GM18511 (cell line): ENCODE results near the gene PTPRK.

ENCODE experiments used
- ATAC-seq: cut with Tn5 transposase; IDR thresholded peaks from one replicate; pipeline ENCODE4 v1.9.1; 2021; ENCODE audit warnings: mild to moderate bottlenecking, moderate library complexity; ENCODE audit not compliant: unreplicated experiment

PTPRK gene

DNA sequence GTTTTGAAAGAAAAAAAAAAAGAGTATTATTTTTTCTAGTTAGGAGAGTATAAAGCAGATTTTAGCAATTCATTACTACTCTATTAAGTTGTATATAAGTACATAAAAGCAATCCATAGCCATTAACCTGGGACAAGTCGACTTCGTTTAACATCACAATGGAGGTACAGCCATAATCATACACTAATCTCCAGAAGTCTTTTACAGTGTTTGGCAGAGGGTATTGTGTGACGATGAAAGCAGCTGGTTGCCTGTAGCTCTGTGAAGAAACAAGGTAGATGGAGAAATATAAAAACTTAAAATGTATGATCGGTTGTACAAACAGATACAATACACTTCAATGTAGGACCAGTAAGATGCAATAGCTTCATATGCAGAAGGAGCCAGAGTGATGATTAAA lies 543.6 kb downstream of the PTPRK start:
- no peak for ATAC-seq

DNA sequence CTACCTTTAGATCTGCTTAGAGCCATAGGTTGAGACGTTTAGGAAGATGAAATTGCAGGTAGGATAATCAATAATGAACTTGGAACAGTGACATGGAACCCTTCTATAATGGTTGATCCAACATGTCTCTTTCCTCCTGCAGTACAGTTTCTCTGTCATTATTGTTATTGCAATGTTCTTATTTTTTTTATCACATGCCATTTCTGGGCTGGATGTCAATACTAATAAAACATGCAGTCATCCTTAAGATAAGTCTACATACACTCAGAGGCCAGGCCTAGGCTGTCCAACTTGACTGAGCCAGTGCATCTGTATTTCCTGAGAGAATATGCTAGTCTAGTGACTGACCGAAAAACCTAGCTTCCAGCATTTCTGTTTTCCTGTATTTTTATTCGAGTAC lies 544.3 kb downstream of the PTPRK start:
- ATAC-seq = no peak

DNA sequence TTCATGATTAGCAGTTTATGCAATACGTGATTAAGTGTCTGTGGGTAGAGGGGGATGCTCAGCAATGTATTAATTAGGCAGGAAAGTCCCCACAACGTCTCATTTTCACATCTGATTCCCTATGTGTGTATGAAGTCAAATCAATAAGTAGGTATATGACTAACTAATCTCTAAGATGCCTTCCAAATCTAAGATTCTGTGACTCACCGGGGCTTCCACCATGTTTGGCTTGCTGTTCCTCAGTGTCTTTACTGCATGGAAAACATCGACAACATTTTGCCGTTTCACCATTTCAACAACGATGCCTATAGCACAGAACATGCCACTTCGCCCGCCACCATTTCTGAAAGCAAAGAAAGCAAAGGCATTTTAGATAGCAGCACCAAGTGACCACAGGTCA lies 547.6 kb downstream of the PTPRK start:
- ATAC-seq = no peak

DNA sequence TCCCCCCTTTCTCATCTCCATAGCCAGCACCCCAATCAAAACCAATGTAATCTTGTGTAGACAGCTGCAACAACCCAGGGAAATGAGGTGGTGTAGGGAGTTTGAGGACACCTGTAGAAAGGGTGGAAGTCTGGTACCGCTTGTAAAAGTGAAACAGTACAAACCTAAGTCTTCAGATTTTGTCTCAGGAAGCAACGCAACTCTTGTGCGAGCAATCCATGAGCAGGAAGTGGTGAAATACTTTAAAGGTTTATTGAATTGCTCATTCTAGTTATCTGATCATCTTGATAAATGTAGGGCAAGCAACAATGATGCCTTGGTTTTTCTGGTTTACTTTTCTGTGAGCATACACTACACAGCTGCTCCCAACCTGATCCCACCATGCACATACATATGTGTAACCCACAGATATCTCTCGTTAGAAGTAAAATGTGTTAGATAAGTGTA lies 548.4 kb downstream of the PTPRK start:
- no peak for ATAC-seq

DNA sequence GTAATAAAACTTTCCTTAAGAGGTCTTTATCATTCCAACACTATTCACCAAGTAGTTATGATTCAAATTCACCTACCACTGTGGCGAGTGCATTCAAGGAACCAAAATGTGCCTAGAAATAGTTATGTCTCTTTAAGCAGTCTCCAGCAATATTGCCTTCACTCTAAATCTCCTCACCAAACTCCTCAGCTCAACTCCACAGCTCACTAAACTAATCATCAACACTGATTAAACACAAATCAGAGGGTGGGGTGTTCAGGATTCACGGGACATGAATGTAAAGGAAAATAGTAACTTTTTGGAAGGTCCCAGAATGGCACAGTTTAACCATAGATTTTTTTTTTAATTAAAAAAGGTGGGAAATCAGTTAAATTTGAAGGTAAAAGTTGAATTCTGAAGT lies 549.0 kb downstream of the PTPRK start:
- ATAC-seq = no peak

DNA sequence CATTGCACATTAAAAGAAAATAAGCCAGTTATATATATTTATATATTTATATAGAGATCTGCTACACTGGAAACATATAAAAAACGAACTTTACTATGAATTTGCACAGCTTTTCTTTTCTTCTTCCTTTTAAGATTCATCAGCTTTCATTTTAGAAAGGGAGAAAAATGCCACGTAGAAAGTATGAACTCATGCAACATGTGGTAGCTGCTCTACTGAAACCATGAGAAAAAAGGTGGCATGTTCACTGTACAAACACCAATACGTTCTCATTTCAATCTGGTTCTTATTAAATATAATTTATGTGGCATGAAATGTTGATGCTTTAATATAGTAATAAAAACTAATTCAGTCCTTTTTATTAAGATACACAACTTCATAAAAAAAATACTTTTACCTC lies 550.7 kb downstream of the PTPRK start:
- ATAC-seq = no peak

DNA sequence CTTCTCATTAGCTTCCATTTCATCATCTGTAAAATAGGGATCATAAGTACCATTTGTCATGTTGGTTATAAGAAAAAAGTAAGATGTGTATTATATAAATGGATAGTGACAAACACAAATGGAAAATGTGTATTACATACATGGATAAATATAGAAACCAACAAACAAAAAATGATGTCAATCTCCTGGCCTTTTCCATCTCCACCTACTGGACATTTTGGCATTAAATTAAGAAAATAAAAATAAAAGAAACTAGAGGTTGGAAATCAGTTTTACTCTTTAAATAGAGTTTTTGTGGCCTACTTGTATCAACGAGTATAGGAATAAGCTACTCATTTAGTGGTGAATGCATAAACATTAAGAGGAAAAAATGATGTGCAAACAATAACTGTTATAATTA lies 552.0 kb downstream of the PTPRK start:
- no peak for ATAC-seq

DNA sequence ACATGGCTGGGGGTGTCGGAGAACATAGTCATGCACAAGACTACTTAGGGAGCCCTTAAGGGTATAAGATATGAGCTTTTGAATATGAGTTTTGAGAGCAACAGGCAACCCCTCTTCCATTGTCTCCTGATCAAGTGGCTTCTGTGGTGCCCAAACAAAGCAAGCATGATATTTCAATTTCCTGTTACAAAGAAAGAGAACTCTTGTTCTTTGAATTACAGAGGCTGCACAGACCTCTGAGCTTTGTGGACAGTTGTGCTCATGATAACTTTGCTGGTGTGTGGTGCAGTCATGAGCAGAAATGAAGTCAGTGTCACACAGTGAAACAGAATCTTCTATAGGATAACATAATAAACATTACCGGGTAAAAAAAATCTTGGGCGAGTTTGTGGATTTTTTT lies 552.7 kb downstream of the PTPRK start:
- ATAC-seq = no peak

DNA sequence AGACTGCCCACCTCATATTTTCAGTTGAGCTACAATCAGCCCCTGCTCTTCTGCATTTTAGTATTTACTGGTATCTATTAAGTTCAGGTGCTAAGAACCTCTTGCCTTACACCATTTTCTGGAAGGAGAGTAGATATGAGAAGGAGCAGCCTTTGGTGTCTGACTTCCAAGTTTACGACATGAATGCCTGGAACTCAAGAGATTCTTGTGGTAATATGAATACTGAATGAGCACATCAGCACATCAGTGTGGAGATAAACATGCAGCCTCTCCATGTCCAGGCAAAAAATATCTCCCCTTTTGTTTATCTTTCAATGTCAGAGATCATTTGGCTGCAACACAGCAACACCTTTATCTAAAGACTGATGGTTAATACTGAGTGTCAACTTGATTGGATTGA lies 553.8 kb downstream of the PTPRK start:
- no peak for ATAC-seq

DNA sequence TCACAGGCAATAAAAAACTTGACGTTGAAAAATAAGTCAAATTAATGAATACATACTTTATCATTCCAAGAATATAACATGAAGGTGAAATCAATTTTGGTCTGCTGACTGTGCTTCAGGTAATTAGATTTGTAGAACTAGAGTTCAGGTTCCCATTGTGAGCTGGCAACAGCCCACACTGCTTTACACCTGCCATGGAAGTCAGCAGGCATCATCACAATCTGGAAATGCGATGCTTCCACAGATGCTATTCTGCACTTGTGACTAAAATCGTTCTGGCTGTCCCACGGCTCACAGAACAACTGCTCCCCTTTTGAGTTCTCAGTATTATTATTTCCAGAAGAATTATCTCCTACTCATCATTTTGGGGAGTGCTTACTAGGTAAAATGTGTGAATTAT lies 556.9 kb downstream of the PTPRK start:
- no peak for ATAC-seq

DNA sequence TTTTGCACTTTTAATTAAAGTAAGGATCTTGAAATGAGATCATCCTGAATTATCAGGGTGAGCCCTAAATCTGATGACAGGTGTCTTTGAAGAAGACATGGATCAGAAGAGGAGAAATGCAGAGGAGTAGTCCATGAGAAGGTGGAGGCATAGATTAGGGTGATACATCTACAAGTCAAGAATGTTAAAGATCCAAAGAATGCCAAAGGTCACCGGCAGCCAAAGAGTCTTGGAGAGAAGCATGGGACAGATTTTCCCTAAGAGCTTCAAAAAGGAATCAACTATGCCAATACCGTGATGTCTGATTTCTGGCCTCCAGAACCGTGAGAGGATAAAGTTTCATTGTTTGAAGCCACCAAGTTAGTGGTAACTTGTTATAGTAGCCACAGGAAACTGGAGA lies 560.5 kb downstream of the PTPRK start:
- no peak for ATAC-seq

DNA sequence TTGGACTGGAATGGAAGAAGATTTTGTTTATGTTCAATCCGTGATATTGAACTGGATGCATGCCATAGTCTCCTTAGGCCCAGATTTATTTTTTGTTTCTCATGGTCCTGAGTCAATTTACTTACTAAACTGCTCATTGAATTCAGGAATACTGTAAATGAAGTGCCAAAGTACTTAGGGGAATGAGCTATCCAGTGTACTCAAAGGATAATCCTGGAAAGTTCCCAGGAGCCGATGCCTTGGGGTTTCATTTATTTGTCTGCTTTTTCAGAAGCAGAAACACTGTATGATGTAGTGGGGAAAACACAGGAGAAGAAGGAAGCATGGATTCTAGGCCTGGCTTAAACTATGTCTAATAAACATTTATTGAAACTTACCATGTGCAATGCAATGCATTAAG lies 563.4 kb downstream of the PTPRK start:
- ATAC-seq = no peak

DNA sequence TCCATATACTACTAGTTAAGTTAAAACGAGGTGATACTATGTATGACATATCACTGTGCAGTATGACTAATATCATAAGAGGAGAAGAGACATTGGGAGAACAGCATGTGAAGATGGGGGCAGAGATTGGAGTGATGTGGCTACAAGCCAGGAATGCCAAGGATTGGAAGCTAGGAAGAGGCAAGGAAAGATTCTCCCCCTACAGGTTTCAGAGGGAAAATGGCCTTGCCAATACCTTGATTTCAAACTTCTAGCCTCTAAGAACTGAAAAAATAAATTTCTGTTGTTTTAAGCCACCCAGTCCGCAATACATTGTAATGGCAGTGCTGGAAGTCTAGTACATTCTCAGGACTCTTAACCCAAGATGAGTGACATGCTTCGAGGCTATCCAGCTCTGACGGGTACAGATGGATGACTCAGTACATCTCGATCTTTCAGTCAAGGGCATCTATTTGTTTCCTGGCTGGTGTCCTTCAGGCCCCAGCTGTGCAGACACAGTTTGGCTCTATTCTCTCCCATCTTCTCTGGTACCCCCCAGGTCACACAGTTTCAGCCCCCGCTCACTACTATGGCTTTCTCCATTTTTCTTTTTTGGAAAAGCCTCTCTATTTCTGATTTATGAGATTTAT lies 564.0 kb downstream of the PTPRK start:
- ATAC-seq = no peak

DNA sequence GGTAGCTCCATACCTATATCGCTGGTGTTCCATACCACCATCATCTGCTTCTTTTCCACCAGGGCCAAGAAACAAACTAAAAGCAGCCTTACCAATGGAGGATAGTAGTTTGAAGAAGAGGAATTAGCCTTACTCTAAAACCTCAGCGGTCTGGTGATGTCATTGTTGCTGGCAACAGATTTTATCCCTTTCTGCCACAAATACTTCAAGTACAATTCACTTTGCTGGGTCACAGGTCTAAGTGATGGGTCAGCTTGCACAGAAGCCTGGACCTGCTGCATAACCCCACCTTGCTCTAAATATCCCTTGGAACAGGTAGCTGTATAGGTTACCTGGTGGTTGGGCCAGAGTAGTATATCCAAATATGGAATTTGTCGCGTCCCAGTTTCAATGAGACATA lies 566.3 kb downstream of the PTPRK start:
- ATAC-seq = no peak

DNA sequence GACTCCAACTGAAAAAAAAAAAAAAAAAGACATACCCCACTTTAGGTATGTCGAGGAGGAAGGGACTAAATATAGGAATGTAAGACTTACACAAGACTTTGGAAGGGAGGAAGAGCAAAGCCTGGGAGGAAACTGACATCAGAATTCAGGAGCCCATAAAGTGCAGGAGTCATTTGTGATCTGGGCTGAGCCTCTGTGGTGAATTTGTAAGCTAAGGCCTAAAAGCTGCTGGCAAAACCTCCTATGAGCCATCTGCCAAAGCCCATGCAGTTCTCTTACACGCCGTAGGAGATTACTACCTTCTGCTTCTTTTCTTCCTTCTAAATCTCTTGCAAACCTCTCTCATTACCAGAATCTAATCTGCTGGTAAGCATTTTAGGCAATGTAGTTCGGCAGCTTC lies 567.6 kb downstream of the PTPRK start:
- ATAC-seq = no peak

DNA sequence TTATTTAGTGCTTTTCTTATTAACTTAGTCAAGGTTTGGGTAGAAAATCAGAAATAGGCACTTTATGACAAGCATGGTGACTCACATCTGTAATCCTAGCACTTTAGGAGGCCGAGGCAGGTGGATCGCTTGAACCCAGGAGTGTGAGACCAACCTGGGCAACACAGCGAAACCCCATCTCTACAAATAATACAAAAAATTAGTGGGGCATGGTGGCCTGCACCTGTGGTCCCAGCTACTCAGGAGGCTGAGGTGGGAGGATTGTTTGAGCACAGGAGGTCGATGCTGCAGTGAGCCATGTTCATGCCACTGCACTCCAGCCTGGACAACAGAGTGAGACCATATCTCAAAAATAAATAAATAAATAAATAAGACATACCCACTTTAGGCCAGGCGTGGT lies 568.2 kb downstream of the PTPRK start:
- ATAC-seq = no peak

DNA sequence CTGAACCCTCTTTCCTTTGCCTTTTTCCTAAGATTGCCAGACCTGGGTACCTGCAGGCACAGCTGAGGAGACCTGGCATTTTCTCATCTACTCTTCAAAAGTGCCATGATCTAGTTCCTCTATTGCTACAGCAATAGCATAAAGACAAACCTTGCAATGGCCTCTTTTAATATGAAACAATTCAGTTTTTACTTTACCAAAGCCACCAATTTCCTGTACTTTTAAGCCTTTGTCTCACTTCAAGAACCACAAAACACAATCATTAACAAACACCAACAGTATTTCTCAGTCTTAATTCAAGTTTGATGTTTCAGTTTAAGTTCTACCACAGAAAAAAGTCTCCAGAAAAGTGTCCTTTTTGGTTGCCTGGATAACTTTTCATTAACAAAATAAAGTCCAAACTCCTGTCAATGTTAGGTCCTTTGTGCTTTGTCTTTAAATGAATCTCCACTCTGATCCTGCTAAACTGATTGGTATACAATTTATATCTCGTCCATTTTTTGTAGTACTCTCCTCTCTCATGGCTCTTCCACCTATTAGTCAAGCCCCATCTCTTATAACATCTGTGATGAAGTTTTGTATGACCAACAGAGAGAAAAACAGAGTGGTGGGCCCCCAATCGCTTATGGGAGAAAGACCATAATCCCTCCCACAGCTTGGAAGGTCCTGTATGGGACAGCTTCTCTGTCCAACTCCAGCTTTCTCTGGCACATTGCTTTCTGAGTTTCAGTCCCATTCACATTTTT lies 569.1 kb downstream of the PTPRK start:
- ATAC-seq = peak; percentile 85

DNA sequence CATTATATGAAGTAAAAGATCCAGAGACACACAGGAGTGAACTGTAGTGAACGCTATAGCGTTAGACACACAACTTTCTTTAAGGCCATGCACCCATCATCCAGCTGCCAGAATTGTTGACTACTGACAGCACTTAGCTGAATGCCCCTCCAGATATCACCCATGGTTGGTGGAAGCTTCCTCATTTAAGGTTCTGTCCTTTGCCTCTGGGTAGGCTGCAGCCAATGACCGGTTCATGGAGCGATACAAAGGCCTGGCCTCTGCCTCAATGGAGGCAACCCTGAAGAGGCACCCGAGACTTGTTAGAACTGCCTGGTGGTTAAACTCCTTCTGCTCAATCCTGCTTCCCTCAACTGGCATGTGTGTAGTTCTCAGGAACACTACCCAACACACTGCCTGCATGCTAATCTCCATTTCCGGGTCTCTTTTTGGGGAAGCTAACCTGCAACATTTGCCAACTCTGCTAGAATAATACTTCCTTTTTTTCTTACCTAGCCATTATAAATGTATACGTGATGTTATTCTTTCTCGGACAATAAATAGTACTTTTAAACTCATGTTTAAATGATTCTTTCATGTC lies 569.7 kb downstream of the PTPRK start:
- ATAC-seq = peak; percentile 58

DNA sequence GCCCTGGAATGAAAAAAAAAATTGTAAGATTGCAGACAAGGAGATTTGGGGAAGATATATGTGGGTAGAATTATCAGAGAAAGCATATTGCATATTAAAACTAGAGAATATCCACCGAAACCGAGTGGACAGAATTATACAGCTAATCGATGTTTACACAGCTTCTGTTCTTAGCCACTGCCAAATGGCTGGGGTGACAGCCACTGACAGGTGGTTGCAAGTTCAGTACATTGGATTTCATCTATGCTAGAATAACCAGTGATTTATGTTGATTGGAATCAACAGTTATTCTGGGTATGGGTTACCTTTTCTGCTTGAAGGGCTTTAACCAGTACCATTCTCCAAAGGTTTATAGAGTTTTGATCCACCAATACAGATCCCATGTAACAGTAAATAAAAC lies 571.1 kb downstream of the PTPRK start:
- no peak for ATAC-seq

DNA sequence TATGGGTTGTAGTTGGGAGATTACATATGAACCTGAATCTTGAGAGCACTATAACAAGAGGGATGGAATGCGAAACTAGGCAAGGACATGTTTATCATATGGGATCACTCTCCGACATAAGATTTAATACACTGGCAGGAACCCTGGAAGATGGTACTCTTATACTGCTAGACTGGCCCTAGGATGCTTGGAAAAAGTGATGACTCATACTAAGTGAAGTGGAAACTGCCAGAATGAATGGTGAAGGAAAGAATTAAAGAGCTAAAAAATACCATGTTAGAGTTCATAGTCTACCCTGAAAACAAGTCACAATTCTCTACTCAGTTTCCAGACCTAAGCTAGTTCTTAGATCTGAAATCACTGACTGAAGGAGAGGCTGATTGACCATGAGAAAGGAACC lies 574.0 kb downstream of the PTPRK start:
- no peak for ATAC-seq

DNA sequence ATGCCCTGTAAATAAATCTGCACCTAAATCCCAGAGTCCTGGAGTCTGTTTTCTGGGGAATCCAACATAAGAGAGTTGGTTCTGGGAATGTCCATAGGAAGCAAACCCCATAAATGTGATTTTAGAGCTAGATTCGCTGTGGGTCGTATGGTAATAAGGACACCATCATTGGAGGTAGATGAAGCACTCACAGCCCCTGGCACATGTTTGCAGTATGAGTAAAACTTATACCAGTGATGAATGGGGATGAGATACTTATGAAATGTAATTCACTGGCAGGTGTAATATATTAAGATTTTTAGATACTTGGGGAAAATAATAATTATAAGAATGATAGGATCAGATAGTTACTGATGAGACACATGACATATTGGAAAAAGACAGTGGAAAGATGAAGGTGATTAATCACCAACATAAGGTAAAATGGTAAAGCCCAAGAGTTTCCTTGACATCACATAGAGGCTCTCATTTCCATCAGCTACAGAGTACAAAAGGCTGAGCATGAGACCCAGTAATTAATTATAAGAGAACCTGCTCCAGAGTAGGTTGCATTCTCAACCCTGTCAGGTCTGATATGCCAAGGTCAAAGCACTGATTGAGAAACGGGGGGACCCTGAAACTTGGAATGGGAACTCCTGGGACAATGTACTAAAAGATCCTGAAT lies 574.8 kb downstream of the PTPRK start:
- no peak for ATAC-seq

DNA sequence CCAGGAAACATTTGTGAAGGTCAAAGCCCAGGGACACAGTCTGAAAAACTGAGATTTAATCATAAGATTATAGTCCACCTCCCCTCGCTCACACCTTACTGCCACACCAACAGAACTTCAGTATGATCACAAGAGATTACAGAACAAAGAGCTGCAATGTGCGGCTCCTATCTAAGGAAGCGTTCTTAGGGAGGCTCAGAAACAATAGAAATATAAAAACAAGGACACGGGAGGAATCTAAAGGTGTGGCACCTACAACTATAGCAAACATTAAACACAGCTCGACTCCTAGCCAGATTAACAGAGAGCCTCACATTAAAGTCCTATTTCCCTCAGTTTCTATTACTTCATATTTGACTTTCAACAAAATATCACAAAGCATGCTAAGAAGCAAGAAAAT lies 579.2 kb downstream of the PTPRK start:
- ATAC-seq = no peak
